K562 (cell line): ENCODE results near the gene ARHGEF9. TPM values are rescaled to one million over a fixed set of nuclear protein-coding genes. Genes with fewer than 3 reads are reported as not detected.

ENCODE experiments used
- ATAC-seq: fragments of 200-7000 bp; cut with Tn5 transposase; 3 replicates; pipeline ENCODE4 v1.9.1; 2020; ENCODE audit warnings: moderate library complexity
- BruUV-seq: library from RNA; stranded (reverse); fragments of 400-500 nt; replicated peaks from 2 replicates; lab custom pipeline; 2021; lab: Mats Ljungman, UMichigan
- CTCF ChIA-PET: fragments of 300-600 bp; formaldehyde crosslinking; extraction: SDS; loops from one replicate; lab custom pipeline; 2021; ENCODE audit warnings: low intra/inter-chr PET ratio; lab: Yijun Ruan, JAX
- POLR2A ChIA-PET: fragments of 300-600, 350-650 bp; sonication (Branson Sonifier 250); formaldehyde crosslinking; extraction: SDS; loops from one replicate; lab custom pipeline; 2021; ENCODE audit warnings: antibody characterized with exemption, inconsistent platforms; lab: Yijun Ruan, JAX
- DNase-seq, 4 experiments: peaks; one replicate each; pipeline versions ENCODE4 v3.0.0 to v3.0.0-alpha.2; 2011 to 2018; ENCODE audit warnings: low spot score in 3 of 4, mixed read lengths in 3 of 4; ENCODE audit errors: extremely low read depth in 1 of 4
- FAIRE-seq: peaks from 2 replicates; lab custom pipeline; 2011; peaks lifted over from hg19 to GRCh38; lab: Jason Lieb, UNC
- H2AFZ ChIP-seq: 2 replicates; pipeline ENCODE4 v1.6.0; 2011; ENCODE audit warnings: low read depth, low read length, control low read depth, inconsistent platforms
- H3K27ac ChIP-seq: fragments of 200-600 bp; 3 replicates; pipeline ENCODE4 v1.8.0; 2011; ENCODE audit warnings: low read depth, mild to moderate bottlenecking, control low read depth, inconsistent platforms, low read length, moderate library complexity, mixed read lengths; ENCODE audit errors: extremely low read depth
- H3K27me3 ChIP-seq, 2 experiments: fragments of 300-600 bp in 1 of 2; 2 replicates in 1 of 2; 3 replicates in 1 of 2; pipeline versions ENCODE4 v1.6.0 to v1.8.0; 2011; ENCODE audit warnings: inconsistent platforms in 2 of 2, low read length in 2 of 2, mild to moderate bottlenecking in 1 of 2, mixed read lengths in 1 of 2, moderate library complexity in 1 of 2; ENCODE audit not compliant: control insufficient read depth in 2 of 2, insufficient read depth in 2 of 2
- H3K36me3 ChIP-seq: fragments of 300-600 bp; 3 replicates; pipeline ENCODE4 v1.8.0; 2011; ENCODE audit warnings: mild to moderate bottlenecking, low read length, inconsistent platforms; ENCODE audit not compliant: control insufficient read depth, insufficient read depth
- H3K4me1 ChIP-seq, 2 experiments: fragments of 200-600 bp in 1 of 2; replicated peaks in 1 of 2; 2 replicates in 1 of 2; 3 replicates in 1 of 2; pipeline versions ENCODE4 v1.5.1 to v1.8.0; 2011; ENCODE audit warnings: inconsistent platforms in 2 of 2, low read length in 2 of 2, mild to moderate bottlenecking in 1 of 2, mixed read lengths in 1 of 2, moderate library complexity in 1 of 2; ENCODE audit not compliant: control insufficient read depth in 2 of 2, insufficient read depth in 2 of 2
- H3K4me2 ChIP-seq: 2 replicates; pipeline ENCODE4 v1.6.1; 2011; ENCODE audit warnings: low read length, control low read depth, inconsistent platforms, mixed read lengths; ENCODE audit not compliant: insufficient read depth
- H3K4me3 ChIP-seq: fragments of 200-600 bp; sonication (generic), shearing (Covaris generic); 2 replicates; pipeline ENCODE4 v1.5.1; 2016; ENCODE audit warnings: control low read depth, inconsistent platforms
- H3K79me2 ChIP-seq: fragments of 200-600 bp; 3 replicates; pipeline ENCODE4 v1.8.0; 2011; ENCODE audit warnings: low read length, inconsistent platforms; ENCODE audit not compliant: control insufficient read depth, insufficient read depth
- H3K9ac ChIP-seq, 2 experiments: 2 replicates each; pipeline versions ENCODE4 v1.6.0 to v1.6.1; 2011; ENCODE audit warnings: low read depth in 2 of 2, low read length in 2 of 2, control low read depth in 1 of 2, inconsistent platforms in 1 of 2, mild to moderate bottlenecking in 1 of 2, mixed read lengths in 1 of 2; ENCODE audit not compliant: insufficient read depth in 1 of 2
- H3K9me1 ChIP-seq: one replicate; pipeline ENCODE4 v1.6.0; 2011; ENCODE audit warnings: inconsistent platforms, mild to moderate bottlenecking, low read length, moderate library complexity; ENCODE audit not compliant: control insufficient read depth, insufficient read depth
- H3K9me3 ChIP-seq: replicated peaks from 2 replicates; pipeline ENCODE4 v1.5.1; 2011; ENCODE audit warnings: low read depth, low read length, inconsistent platforms; ENCODE audit not compliant: control insufficient read depth, insufficient read depth
- H4K20me1 ChIP-seq: replicated peaks from 2 replicates; pipeline ENCODE4 v1.6.1; 2011; ENCODE audit warnings: low read length, inconsistent platforms, mixed read lengths; ENCODE audit not compliant: control insufficient read depth, insufficient read depth
- CHCHD3 ChIP-seq: fragments of 250-450 bp; sonication (Bioruptor Pico); IDR thresholded peaks from 2 replicates; pipeline ENCODE4 v2.1.2; 2022; ENCODE audit warnings: mild to moderate bottlenecking
- CTCF ChIP-seq, 3 experiments: IDR thresholded peaks in 2 of 3; conservative IDR thresholded peaks in 1 of 3; 2 replicates each; pipeline ENCODE4 v1.5.1; 2011 to 2012; ENCODE audit warnings: low read length in 3 of 3, mild to moderate bottlenecking in 3 of 3, control low read depth in 2 of 3, improper control_type of control experiment in 1 of 3, inconsistent platforms in 1 of 3, low read depth in 1 of 3, mixed read lengths in 1 of 3, moderate library complexity in 1 of 3; ENCODE audit not compliant: insufficient read depth in 2 of 3
- ERF ChIP-seq: fragments of 450-650 bp; formaldehyde crosslinking; IDR thresholded peaks from 2 replicates; pipeline ENCODE4 v1.4.0; 2020; ENCODE audit warnings: mild to moderate bottlenecking, mixed read lengths
- FOXK2 ChIP-seq, 2 experiments: fragments of 450-650 bp; IDR thresholded peaks in 1 of 2; conservative IDR thresholded peaks in 1 of 2; 2 replicates each; pipeline ENCODE4 v1.6.1; 2016; ENCODE audit warnings: low read depth in 2 of 2, mild to moderate bottlenecking in 1 of 2
- GMEB1 ChIP-seq: fragments of 250-450 bp; sonication (Bioruptor Pico); IDR thresholded peaks from 2 replicates; pipeline ENCODE4 v1.4.0; 2020; ENCODE audit warnings: mild to moderate bottlenecking
- HDAC6 ChIP-seq: IDR thresholded peaks from 2 replicates; pipeline ENCODE4 v1.6.1; 2012; ENCODE audit warnings: low read depth, mild to moderate bottlenecking, control low read depth, inconsistent platforms, low read length, moderate library complexity
- KAT8 ChIP-seq: fragments of 450-650 bp; IDR thresholded peaks from 2 replicates; pipeline ENCODE4 v1.6.1; 2016; ENCODE audit warnings: low read depth, mild to moderate bottlenecking
- PPARD ChIP-seq: fragments of 250-450 bp; sonication (Bioruptor Pico); IDR thresholded peaks from 2 replicates; pipeline ENCODE4 v1.8.0; 2022; ENCODE audit warnings: inconsistent platforms, mild to moderate bottlenecking, moderate library complexity
- SAP30 ChIP-seq: fragments of 200-600 bp; sonication (generic); IDR thresholded peaks from 2 replicates; pipeline ENCODE4 v1.6.1; 2012; ENCODE audit warnings: borderline replicate concordance, low read depth, mild to moderate bottlenecking, moderate library complexity, low read length, control low read depth, inconsistent platforms; ENCODE audit not compliant: insufficient read depth, poor library complexity, severe bottlenecking
- STAT5B ChIP-seq: fragments of 250-450 bp; sonication (Bioruptor Pico); IDR thresholded peaks from 2 replicates; pipeline ENCODE4 v1.8.0; 2021; ENCODE audit warnings: mild to moderate bottlenecking, inconsistent platforms
- ZFP30 ChIP-seq: fragments of 250-450 bp; sonication (Bioruptor Pico); IDR thresholded peaks from 2 replicates; pipeline ENCODE4 v1.8.0; 2022; ENCODE audit warnings: moderate library complexity, mild to moderate bottlenecking, inconsistent platforms, borderline replicate concordance
- ZNF165 ChIP-seq: fragments of 250-450 bp; sonication (Bioruptor Pico); IDR thresholded peaks from 2 replicates; pipeline ENCODE4 v1.4.0; 2020; ENCODE audit warnings: borderline replicate concordance
- ZNF408 ChIP-seq: fragments of 250-450 bp; sonication (Bioruptor Pico); IDR thresholded peaks from 2 replicates; pipeline ENCODE4 v1.4.0; 2020; ENCODE audit warnings: low read depth, mild to moderate bottlenecking, moderate library complexity
- WGBS: fragments of 100-300 bp; shearing (Covaris generic); methylation state at CpG from one replicate; pipeline ENCODE4 v1.1.6; 2016; ENCODE audit warnings: low coverage, mixed read lengths; ENCODE audit not compliant: insufficient coverage; ENCODE audit errors: missing lambda C conversion rate; 5-methylcytosine and 5-hydroxymethylcytosine counted together
- in situ Hi-C: fragments of 300-500 bp; cut with MboI; formaldehyde crosslinking; loops from 4 replicates; pipeline ENCODE4 v1.15.0; 2018; ENCODE audit warnings: inconsistent platforms, mixed read lengths
- intact Hi-C: fragments of 100-400 bp; cut with micrococcal nuclease; formaldehyde crosslinking; loops from 2 replicates; pipeline ENCODE4 v1.14.2; 2022
- polyA plus RNA-seq, 8 experiments: library from polyadenylated mRNA; depleted of rRNA in 4 of 8; stranded (reverse) in 5 of 8; unstranded in 3 of 8; fragments of >200 nt; fragmentation: Nextera tagmentation in 2 of 8; fragmentation: Illumina TruSeq in 1 of 8; extraction: Ambion mirVana in 2 of 8; extraction: Trizol in 1 of 8; gene quantifications; 2 replicates each; pipeline versions ENCODE4 v1.2.1 to v1.2.3, GENCODE V29; 2011 to 2014; ENCODE audit warnings: inconsistent platforms in 1 of 8, missing spikeins in 1 of 8
- total RNA-seq, 7 experiments: library from RNA; depleted of rRNA in 6 of 7; stranded (reverse); fragments of >200 nt in 6 of 7; fragmentation: Illumina TruSeq in 2 of 7; extraction: Trizol in 2 of 7; gene quantifications; 2 replicates each; pipeline versions ENCODE4 v1.2.1 to v1.2.3, GENCODE V29; 2011 to 2021; ENCODE audit warnings: low replicate concordance in 1 of 7

The ARHGEF9 gene
- total and polyA plus RNA-seq, 9 of the 15 experiments (the other 6 are each of a cell fraction or from before 2014, with no cell fraction given), result 0.09 to 0.24 (median 0.15) TPM; not detected in 2

GRCh38 chrX:63810746-63811145 lies 25.7 kb upstream of the ARHGEF9 start:
- ChIA-PET POLR2A (no interaction called here), CTCF (no interaction called here)
- FAIRE-seq (no peak), ATAC-seq (no peak)
- in situ Hi-C loops, result no loop called here
- Histone ChIP-seq H3K4me3 (no peak overlapping the region), H4K20me1 (no peaks in the 10 kb centered on the region), H3K9ac (no peak overlapping the region), H3K79me2 (no peaks in the 10 kb centered on the region), H3K4me1 (no peaks in the 10 kb centered on the region), H3K27me3 (no peaks in the 10 kb centered on the region), H3K27ac (no peak overlapping the region), H3K9me3 (no peaks in the 10 kb centered on the region), H2AFZ (no peak overlapping the region)
- no TSS peak for BruUV-seq
- no peak for TF ChIP-seq ZFP30 (CRISPR knock-in tag)
- TF ChIP-seq SAP30, result no peak
- TF ChIP-seq, all 486 proteins: peak for 0
- Histone ChIP-seq H3K4me2 (no peak overlapping the region), H3K36me3 (no peaks in the 10 kb centered on the region), H3K9me1 (no peaks in the 10 kb centered on the region)
- no peak for DNase-seq
- WGBS, result 0% methylated on average over 2 of the region's 2 CpGs
- intact Hi-C loops, result no loop called here

DNA sequence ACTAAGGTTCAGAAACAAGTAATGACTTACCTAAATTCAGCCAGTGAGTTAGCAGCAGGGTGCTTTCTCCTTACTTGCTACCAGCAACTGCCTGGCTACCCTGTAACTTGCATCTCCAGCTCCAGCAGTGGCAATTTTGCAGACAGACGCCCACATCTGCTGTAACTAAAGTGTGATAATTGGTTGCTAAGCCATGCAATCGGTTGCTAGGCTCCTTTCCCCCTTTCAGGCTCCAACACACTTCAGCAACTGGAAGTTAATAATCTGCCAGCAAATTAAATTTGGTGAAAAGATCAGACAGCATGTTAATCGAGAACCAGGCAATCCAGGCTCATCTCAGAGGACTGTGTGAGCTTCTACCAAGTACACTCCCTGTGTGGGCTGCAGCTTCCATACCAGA lies 24.2 kb upstream of the ARHGEF9 start:
- no peak overlapping the region for H3K9ac ChIP-seq
- no peak overlapping the region for H3K4me2 ChIP-seq
- BruUV-seq, result no TSS peak
- H3K79me2 ChIP-seq, result no peaks in the 10 kb centered on the region
- in situ Hi-C loops, result no loop called here
- H3K36me3 ChIP-seq, result no peaks in the 10 kb centered on the region
- ChIA-PET POLR2A (no interaction called here), CTCF (no interaction called here)
- no peaks in the 10 kb centered on the region for H3K4me1 ChIP-seq
- H3K27me3 ChIP-seq, result no peaks in the 10 kb centered on the region
- H2AFZ ChIP-seq, result no peak overlapping the region
- no peaks in the 10 kb centered on the region for H4K20me1 ChIP-seq
- H3K9me1 ChIP-seq, result no peaks in the 10 kb centered on the region
- H3K27ac ChIP-seq, result no peak overlapping the region
- ATAC-seq, result no peak
- intact Hi-C loops, result no loop called here
- H3K9me3 ChIP-seq, result no peaks in the 10 kb centered on the region
- no peak for DNase-seq
- H3K4me3 ChIP-seq, result no peak overlapping the region
- no peak for FAIRE-seq
- WGBS, result 5% methylated on average over 3 of the region's 3 CpGs
- TF ChIP-seq FOXK2 (conservative IDR thresholded peaks at IDR 0.05 in 1 of 2, IDR thresholded peaks at IDR 0.05 in 1 of 2; ENCODE audit: low read depth in 2 of 2) (no peak), PPARD (CRISPR knock-in tag) (no peak), STAT5B (CRISPR knock-in tag) (no peak), KAT8 (no peak), ZNF408 (CRISPR knock-in tag) (no peak), CTCF (IDR thresholded peaks at IDR 0.05 in 2 of 3, conservative IDR thresholded peaks at IDR 0.05 in 1 of 3; ENCODE audit: insufficient read depth in 2 of 3, low read depth in 1 of 3, low read length in 3 of 3) (no peak), CHCHD3 (CRISPR knock-in tag) (no peak), HDAC6 (no peak), ERF (CRISPR knock-in tag) (no peak), ZNF165 (no peak), GMEB1 (CRISPR knock-in tag) (no peak)
